Limb (tissue), 2 donors: ENCODE data around the gene PTPRN2.

Experiments used
- DNase-seq, 2 donors: peaks; one replicate each; pipeline ENCODE4 v3.0.0-alpha.2; 2016; ENCODE audit errors: extremely low spot score in 2 of 2

PTPRN2 gene

GRCh38 chr7:158489462-158490155, 98.0 kb downstream of the PTPRN2 start:
- no peak for DNase-seq

DNA sequence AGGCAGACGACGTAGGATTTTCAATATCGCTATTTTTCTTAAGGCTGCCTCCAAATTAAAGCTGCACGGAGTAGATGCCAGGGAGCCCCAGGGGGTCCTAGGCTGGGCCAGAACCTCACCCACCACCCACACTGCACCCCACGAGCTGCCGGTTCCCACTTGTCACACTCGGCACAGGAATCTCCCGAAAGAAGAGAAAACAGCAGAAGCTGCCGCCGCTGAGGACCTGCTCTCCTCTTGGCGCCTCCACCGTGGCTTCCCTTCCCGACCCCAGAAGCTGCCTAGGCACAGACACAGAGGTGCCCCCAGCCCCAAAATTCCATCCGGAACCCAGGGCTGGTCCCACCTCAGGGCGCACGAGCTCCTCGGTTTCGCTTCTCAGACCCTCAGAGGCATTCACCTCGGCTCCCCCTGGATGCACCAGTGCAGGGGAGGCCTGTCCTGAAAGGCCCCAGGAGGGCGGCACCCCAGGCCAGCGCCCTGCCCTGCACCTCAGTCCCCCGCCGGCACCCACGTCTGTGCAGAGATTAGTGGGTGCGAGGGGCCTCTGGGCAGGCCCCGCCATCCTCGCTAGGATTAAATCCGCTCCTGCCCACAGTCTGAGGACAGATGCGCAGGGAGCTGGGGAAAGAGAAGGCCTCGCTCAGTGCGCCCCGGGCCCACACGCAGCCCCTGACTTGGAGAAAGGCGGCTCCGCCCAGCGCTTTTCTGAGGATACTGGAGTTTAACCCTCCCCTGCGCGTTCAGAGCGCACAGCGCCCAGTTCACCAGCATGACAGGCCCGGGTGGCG, 99.2 kb downstream of the PTPRN2 start:
- no peak for DNase-seq

DNA sequence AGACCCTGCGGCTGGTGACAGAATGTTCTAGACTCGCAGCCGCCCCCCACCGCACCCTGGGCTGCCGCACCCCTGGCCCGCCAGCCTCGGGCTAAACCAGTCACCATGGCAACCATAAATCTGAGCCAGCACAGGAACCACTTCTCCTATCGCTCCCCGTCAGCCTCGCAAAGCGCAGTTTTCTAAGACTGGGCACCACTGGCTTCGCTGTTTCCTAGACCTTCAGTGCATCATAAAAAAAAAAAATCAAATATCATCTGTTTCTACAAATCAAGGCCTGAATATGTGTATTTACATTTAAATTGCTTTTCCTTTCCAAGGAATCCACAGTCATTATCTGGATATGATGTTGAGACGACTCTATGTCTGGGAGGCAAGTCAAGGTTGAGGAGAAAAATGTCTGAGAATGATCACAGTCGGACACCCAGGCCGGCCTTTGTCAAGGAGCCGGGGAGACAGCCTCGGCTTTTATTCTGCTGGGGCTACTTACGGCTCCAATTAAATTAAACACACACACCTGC, 99.9 kb downstream of the PTPRN2 start:
- no peak for DNase-seq

GRCh38 chr7:158486919-158487318, 100.7 kb downstream of the PTPRN2 start:
- DNase-seq, result no peak

DNA sequence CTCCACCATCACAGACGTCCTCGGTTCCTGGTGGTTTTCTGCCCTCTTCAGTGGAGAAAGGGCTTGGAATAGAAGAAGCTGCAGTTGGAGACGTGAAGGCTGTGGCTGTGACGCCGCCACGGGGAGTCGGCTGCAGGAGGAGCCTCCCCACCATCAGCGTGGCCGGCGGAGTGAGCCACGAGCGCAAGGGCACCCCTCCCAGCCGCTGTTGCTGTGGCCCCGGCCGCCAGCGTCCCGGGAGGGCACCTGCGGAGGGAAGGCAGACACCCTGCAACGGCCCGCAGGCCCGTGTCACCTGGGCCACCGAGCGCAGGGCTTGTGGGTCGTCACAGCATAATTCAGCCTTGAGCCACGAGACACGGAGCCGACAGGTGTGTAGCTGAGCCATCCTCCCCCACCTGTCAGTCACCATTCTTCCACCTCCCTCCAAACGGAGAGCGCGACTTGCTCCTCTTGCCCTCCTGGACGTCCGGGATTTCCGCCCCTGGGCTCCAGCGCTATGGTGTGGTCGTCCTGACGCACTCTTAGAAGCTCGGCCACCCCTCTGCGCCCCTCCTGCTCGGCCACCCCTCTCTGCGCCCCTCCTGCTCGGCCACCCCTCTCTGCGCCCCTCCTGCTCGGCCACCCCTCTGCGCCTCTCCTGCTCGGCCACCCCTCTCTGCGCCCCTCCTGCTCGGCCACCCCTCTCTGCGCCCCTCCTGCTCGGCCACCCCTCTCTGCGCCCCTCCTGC, 102.7 kb downstream of the PTPRN2 start:
- DNase-seq, result no peak

- no peak for DNase-seq
These were observed 105.1 kb downstream of the PTPRN2 start for GRCh38 chr7:158482480-158482879.

- no peak for DNase-seq
These were observed 108.0 kb downstream of the PTPRN2 start for GRCh38 chr7:158479664-158480025.

GRCh38 chr7:158479021-158479663, 108.5 kb downstream of the PTPRN2 start:
- DNase-seq, result no peak

DNA sequence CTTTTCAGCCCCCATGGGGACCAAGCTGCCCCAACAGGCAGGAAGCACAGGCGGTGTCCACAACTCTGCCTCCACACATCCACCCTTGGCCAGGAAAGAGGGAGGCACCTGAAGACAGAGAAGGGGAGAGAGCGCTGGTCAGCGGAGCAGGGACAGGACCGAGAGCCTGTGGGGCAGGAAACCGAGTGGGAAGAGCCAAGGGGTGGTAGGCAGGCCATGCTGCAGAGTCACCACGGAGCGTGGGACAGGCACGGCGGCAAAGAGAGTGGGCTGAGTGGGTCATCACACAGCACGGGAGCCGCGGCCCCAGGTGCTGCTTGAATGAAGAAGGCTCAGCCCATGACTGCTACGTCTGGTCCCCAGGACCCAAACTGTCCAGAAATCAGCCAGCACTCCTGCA, 109.8 kb downstream of the PTPRN2 start:
- DNase-seq, result no peak

DNA sequence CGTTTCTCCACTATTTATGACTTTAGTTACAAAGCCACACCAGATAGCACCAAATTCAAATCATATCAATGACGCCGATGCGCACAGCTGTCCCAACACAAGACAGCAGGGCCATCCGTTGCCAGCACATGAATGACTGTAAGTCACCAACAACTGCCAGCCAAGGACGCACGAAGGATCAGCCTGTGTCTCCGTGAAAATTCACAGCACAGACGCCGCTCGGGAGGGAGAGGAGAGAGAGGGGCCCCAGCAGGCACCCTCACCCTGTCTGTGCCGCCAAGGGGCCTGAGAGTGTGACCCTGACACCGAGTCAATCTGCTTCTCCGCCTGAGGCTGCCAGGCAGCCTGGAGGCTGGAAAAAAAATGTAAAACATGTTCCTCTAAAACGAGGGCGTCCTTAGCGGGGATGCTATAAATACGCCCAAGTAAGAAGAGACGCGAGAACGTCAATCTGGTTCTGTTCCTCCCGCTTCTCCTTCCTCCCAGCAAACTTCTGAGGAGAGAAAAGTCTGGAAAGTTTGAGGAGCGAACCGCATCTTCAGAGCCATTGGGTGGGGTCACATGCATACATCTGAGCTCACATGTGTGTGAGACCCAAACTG, 111.2 kb downstream of the PTPRN2 start:
- no peak for DNase-seq

DNA sequence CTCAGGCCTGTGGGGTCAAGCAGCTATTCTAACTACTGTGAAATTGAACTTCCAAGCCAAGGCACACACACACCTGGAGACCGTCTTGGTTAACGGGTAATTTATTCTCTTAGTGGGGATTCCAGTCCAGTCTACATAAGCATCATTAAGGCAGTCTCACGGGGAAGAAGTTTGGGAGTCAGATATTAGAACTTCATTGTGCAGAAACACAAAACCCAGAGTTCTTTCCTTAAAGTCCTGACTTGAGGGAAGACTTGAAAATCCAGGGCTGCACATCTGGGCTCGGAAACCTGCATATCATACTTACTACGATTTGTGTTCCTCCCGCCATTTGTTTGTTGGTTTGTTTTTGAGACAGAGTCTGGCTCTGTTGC, 112.0 kb downstream of the PTPRN2 start:
- DNase-seq, result no peak

GRCh38 chr7:158475036-158475678, 112.5 kb downstream of the PTPRN2 start:
- DNase-seq, result no peak

- DNase-seq, result no peak
These were observed 113.1 kb downstream of the PTPRN2 start for GRCh38 chr7:158474488-158474887.

GRCh38 chr7:158473946-158474345, 113.7 kb downstream of the PTPRN2 start:
- no peak for DNase-seq

DNA sequence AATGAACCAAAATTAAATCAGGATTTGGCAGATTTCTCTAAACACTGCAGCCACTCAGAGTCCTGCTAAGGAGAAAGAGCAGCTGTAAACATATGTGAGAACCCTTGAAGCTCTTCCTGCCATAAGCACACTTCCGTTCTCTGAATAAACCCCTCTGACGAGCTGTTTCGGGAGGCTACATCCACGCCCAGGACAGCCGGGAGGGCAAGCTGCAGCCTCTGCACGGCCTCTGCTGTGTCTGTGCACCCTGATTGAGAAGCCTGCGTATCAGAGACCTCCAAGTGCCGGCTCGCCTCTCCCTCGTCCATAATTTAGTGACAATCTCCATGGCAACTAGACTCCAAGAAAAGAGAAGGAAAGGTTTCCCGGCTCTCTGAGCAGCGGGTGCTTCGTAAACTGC, 114.4 kb downstream of the PTPRN2 start:
- peak; percentile 64 to 72 for DNase-seq

GRCh38 chr7:158472596-158472995, 115.0 kb downstream of the PTPRN2 start:
- DNase-seq, result no peak

- no peak for DNase-seq
These were observed 115.9 kb downstream of the PTPRN2 start for GRCh38 chr7:158471716-158472115.

- no peak for DNase-seq
These were observed 117.3 kb downstream of the PTPRN2 start for GRCh38 chr7:158470336-158470735.

- no peak for DNase-seq
These were observed 118.1 kb downstream of the PTPRN2 start for GRCh38 chr7:158469396-158470051.

DNA sequence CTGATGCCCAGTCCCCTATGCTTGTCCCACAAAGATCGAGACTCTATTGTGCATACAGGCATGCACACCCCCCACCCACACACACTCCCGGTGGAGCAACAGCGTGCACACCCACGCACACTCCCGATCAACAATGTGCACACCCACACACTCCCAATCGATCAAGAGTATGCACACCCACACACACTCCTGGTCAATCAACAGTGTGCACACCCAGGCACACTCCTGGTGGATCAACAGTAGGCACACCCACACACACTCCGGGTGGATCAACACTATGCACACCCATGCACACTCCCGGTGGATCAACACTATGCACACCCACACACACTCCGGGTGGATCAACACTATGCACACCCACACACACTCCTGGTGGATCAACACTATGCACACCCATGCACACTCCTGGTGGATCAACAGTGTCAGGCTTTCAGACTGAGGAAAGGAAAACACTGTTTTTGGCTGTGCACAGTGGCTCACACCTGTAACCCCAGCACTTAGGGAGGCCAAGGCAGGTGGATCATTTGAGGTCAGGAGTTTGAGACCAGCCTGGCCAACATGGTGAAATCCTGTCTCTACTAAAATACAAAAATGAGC, 118.8 kb downstream of the PTPRN2 start:
- DNase-seq, result no peak
